SKM-1 (cell line): ENCODE data around the gene C1QTNF9.
"Not testable (repeated sequence)": the region's sequence is repeated elsewhere in the genome, so short reads cannot be mapped to it uniquely, and the experiment has no call there.

Source experiments
- DNase-seq: peaks from one replicate; lab custom pipeline; 2025; ENCODE audit not compliant: unreplicated experiment; lab: John Stamatoyannopoulos, UW

C1QTNF9 gene

DNA sequence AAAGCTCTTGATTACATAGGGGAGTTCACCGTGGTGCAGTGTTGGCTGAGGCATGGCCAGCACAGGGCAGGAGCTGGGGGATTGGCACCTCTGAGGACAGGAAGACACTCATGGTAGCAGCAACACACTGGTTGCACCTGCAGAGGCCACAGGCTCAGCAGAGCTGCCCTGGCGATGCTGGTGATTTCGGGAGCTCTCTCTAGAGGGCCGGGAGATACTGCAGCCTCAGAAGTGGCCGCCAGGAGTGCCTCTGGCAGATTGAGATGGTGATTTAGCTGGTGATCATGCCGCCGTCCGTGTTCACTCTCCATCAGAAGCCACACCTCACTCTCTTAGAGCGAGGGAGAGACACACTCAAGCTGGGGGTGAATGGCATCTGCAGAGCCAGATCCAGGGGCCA lies 49.9 kb downstream of the C1QTNF9 start:
- DNase-seq, result not testable (repeated sequence)

DNA sequence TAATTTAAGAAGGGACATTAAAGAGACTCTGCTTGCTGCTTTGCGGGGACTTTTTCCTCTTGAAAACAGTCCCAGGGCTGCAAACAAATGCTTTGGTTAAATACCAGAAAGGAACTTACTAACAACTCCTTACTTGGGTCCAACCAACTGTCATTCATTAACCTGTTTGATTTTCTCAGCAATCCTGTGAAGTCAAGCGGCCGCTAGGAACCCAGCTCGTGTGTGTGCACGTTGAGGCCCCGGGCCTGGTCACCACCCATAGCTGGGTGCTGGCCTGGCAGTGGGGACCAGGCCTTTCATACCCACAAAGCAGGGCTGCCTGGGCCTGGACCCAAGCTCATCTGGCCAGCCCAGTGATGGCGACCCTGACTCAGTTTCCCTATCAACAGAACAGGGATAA lies 50.7 kb downstream of the C1QTNF9 start:
- DNase-seq, result no peak

DNA sequence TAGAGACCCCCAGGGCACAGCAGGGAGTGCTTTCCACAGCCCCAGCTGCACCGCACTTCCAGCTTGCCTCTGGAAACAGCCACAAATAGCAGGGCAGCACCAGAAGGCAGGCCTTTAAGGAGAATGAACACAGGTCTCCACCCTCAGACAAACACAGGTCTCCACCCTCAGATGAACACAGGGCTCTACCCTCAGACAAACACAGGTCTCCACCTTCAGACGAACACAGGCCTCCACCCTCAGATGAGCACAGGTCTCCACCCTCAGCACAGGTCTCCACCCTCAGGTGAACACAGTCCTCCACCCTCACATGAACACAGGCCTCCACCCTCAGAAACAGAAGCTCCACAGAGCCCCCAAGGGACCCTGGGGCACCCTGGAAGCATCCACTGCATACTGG lies 51.7 kb downstream of the C1QTNF9 start:
- no peak for DNase-seq

DNA sequence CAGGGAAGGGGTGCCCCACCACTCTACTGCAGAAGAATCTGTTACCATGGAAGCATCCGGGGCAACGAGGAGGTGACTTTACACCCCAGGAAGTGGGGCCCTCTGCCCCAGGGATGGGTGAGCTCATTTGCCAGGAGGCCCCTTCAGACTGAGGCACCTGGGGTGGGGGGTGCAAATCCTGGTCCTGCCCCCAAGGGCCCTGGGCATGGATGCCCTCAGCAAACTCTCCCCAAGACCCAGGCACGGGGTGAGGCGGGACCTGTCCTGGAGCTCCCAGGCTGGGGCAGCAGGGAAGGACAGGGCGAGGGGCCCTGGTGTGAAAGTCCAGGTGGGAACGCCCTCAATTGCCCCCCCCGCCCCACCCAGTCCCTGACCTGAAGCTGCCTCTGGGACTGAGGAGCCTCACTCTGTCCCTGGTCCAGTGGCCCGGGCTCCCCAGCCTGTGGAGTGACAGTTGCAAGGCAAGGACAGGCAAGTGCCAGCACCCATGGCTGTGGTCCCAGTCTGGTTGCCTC lies 52.5 kb downstream of the C1QTNF9 start:
- no peak for DNase-seq

DNA sequence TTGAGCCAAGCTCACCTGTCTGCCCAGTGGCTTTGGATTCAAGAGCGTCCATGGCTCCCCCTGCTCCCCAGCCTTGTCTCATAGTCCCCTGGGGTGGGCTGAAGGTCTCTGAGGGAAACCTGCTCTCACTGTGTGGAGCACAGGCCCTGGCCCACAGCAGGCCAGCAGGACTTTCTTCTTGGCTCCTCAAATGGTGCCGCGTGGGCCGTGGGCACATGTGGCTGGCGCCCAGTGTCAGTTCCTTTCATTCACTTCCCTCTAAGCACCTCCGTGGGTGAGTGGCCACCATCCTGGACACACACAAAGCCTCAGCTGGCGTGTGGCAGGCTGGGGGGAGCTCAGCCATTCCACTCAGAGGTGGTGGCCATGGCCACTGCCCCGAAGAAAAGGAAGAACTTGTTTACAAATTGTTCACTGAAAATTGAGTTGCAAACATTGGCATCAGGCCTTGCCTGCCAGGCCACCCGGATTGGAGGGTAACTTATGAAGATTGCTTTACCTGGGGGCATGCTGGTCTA lies 53.1 kb downstream of the C1QTNF9 start:
- DNase-seq, result no peak

DNA sequence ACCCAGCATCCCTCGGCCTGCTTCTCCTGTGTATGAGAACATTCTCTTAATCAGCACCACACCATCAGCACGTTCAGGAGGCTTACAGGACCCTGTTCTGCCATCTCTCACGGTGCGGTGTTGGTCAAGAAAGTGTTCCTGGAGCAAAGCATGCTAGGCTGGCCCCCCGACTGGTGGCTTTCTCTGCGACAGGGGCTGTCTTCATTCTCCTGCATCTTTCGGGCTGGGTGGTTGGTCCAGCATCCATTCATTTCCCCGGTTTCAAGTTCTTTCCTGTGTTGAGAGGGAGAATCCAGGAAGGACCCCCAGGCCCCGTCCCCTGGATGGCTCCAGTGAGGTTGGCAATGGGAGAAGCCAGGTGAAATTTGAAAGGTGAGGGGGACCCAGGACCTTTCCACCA lies 55.8 kb downstream of the C1QTNF9 start:
- DNase-seq, result no peak

DNA sequence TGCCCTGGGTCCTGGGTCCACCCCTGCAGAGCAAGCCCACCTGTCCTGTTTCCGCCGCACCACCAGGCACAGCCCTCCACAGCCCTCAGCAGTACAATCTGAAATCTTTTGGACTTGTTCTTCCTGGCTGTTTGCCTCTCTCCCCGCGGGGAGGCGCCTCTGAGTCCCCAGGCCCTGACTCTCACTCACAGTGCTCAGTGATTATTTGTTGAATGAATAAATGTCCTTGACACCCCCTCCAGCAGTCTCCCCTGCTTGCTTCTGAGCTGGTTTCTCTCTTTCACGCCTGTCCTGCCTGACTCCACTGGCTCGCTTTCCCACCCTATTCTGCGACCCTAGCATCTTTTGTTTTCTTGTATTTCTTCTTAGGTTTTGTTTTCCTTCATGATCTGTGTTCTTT lies 56.9 kb downstream of the C1QTNF9 start:
- DNase-seq, result not testable (repeated sequence)

DNA sequence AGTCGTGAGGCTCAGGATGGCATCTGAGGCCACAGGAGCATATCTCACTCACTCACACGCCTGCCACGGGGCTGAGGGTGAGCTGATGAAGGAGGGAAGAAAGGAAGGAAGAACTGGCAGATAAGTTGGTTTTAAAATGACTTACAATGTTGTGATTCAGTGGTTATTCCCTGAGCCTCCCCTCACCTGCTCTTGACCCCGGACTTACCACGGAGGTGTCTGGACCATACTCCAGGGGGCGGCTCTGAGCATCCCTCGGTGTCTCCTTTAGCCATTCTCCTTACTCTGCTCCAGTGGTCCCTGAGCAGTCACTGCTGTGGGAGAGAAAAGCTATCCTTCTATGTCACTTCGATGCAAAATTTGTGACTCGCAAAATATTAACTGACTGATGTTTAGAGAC lies 61.9 kb downstream of the C1QTNF9 start:
- not testable (repeated sequence) for DNase-seq
